GM12801 (cell line): ENCODE measurements around the gene NEO1.

Experiments
- CTCF ChIP-seq: IDR thresholded peaks from one replicate; pipeline ENCODE4 v1.5.1; 2011; ENCODE audit warnings: control low read depth; ENCODE audit not compliant: insufficient read length; ENCODE audit errors: extremely low read depth

NEO1 gene

DNA sequence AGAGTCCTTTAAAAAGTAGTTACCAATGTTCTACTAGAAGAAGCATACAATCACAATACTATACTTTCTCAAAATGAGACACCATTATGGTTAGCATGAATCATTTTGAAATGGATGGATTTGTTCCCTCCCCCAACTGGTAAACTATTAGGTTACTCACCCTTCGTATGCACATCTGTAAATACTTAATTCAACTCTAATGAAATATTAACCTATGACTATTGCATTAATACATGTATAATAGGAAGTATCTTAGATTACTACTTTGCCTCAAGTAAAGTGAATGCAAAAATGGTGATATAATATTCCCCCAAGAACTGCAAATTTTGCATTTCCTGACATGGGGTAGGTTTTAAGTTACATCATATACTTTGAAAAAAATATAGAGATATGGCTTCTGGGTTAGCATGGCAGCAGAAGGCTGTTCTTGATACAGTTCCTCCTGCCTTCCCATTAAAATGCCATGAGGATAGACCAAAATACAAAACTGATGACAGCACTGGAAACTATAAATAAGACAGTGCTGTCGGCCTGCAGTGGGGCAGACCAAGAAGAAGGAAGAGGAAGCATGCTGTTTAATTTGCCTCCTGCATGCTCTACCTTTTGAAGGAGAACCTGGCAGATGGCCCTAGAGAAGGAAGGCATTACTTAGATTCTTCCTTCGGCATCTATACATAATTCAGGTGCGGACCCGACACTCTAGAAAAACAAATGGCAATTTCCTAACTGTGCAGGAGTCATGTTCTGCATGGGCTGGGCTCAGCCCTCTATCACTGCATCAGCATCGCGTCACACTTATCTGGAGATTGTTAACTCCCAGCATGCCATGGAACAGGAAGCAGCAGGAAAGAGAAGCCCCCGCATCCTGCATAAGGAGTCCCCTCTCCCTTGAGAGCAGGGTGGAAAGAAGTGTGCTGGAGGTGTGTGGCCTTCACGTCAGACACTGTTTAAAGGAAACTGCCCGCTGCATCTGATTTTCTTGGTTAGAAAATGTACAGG, 41.8 kb upstream of the NEO1 start:
- no peak for TF ChIP-seq CTCF

DNA sequence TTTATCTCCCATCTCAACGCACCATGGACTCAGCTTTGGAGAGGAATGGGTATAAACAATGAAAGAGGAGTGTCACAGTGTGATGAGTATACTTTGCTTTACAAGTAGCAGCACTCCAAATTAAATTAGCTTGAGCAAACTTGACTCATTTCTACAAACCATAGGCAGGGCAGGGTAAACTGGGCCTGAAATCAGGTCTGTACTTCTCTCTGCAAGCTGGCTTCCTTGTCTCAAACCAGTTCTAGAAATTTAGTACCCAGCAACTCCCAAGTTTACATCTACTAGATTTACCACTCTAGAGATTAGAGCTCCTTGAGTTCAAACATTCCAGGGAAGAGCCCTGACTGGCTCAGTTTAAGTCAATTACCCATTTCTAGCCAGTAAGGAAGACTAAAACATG, 37.4 kb upstream of the NEO1 start:
- no peak for TF ChIP-seq CTCF

DNA sequence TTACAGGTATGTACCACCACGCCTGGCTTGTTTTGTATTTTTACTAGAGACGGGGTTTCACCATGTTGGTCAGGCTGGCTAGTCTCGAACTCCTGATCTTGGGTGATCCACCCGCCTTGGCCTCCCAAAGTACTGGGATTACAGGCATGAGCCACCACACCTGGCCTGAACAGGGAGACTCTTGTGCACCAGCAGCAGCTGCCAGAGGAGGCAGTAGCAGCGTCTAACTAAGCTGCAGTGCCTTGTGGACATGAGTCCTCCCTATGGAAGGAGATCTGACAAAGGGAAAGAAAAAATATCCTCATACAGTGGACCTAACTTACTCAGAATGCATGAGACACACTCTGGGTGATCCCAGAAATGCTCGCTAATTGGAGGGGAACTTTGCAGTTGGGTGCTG, 36.8 kb upstream of the NEO1 start:
- TF ChIP-seq CTCF, result no peak

DNA sequence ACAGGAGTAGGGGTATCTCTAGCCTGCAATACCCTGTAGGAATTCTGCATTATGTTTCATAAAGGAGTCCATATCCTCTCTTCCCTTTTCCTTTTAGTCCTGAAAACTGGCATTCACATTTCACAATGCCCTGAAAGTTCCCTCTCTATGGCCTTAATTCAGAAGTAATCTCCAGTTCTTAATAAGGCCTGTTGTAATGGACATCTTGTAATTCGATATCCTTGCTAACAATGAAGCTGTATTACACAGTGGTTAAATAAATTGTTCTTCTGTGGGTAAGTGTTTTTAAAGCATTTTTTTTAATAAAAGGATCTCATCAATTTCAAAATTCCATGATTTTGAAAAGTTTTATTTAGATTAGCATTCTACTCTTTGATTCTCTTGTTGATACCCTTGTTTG, 34.3 kb upstream of the NEO1 start:
- no peak for TF ChIP-seq CTCF

DNA sequence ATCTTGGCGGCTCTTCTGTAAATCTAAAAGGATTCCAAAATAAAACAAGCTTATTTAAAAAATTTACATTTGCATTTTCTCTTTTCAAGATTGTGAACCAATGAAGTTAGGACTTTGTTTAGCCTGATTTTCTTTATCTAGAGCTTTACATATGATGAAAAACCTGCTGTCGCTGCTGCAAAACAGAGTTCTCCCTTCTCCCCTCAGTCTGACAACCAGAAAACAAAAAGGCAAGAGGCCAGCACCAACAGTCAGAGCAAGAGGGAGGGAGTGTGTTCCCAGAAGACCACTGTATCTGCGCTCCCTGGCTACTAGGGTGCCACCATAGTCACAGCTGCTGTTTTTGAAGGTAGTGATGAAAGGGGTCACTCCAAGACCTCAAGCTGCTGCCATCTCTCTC, 33.1 kb upstream of the NEO1 start:
- TF ChIP-seq CTCF, result no peak

DNA sequence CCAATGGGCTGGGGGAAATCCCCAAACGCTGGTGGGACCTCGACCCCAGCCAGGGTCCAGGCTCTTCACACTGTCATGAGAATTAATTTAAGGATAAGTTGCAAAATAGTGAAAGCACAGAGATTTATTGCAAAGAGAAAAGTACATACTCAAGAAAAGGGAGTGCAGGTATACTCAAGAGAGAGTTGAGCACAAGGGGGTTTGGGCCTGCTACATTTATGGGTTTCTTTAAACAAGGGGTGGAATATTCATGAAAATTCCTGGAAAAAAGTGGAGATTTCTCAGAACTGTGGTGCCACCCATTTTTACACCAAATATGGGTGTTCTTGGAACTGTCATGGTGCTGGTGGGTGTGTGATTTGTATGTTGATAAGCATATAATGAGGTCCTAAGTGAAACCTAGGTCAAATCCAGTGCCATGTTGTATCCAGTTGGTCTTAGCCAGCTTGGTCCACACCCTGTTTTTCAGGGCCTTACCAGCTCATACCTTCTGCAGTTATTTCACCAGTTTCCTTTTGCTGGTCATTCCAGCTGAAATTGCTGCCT, 32.6 kb upstream of the NEO1 start:
- no peak for TF ChIP-seq CTCF

DNA sequence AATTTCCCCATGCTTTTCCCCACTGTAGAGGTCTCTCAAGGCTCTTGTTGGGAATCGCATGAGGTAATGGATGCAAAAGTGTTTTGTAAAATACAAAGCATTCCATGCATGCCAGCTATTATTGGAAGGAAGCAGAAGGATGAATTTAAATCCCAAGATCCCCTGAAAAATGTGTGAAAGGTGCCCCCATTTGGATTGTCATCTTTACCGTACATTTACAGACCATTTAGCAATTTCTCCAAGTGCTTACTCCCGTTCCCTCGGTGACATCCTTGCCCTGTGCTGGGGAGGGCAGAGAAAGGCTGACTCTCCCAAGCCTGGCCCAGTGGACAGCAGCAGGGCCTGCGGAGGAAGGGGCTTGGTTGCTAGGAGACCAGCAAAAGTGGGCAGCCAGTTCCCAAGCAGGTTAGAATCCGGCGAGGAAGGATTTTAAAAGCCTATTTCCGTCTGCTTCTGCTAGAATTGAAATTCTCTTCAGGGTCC, 31.1 kb upstream of the NEO1 start:
- no peak for TF ChIP-seq CTCF
